Measurements from ENCODE around the gene ANGEL1. TPM values are rescaled to one million over a fixed set of nuclear protein-coding genes. Genes with fewer than 3 reads are reported as not detected.

Gene ANGEL1
- total and polyA plus RNA-seq, 2 experiments from 2014 or later: 11.0 to 15.3 TPM

DNA sequence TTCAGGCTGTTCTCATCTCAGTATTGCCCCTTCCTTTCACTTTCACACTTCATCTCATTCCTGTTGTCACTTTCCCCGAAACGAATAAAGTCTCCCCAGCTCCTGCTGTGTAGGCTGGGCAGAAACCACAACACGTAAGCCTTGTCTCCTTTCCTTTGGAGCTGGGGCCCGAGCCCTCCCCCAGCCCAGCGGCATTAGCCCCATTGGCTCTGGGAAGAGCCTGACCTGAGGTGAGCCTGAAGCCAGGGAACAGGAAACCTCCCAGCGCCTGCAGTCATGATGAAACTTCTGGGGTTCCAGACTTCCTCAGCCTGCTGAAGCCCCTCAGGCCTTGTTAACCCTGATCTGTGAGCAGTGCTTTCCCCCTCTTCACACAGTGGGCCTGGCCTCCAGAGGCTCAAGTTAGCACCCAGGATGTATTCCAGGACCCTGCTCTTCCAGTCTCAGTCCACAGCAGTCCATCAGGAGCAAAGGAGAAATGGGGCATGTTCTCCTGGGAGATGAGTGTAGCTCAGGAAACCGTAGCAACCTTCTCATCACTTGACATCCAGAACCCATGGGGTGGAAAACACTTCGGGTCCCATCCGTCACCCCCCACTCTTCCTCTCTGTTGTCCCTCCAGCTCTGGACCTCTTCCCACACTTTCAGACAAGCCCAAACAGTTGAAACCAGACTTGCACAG is 29.7 kb downstream of the ANGEL1 start:
- H3K9me3 ChIP-seq (ENCODE audit: low read depth): no peaks in the 10 kb centered on the region
- TF ChIP-seq EZH2phosphoT487 (IDR thresholded peaks at IDR 0.05; ENCODE audit: low read depth, severe bottlenecking, unreplicated experiment) (no peak), CTCF (IDR thresholded peaks at IDR 0.05; ENCODE audit: poor library complexity) (no peak), EZH2 (IDR thresholded peaks at IDR 0.05; ENCODE audit: borderline replicate concordance) (no peak)
- H3K79me2 ChIP-seq: no peaks in the 10 kb centered on the region
- H3K4me3 ChIP-seq: no peak overlapping the region
- no peaks in the 10 kb centered on the region for H3K9me2 ChIP-seq (replicated peaks; ENCODE audit: insufficient read depth)
- 77% methylated on average over 9 of the region's 9 CpGs for WGBS (ENCODE audit: low lambda C conversion rate, missing lambda C conversion rate)
- H4K20me1 ChIP-seq (ENCODE audit: insufficient read depth, poor library complexity, severe bottlenecking): no peaks in the 10 kb centered on the region
- H3K27ac ChIP-seq: no peak overlapping the region
- no peaks in the 10 kb centered on the region for H3K4me1 ChIP-seq (ENCODE audit: insufficient read depth)
- H3K27me3 ChIP-seq: no peaks in the 10 kb centered on the region
- H2AFZ ChIP-seq: no peak overlapping the region
- DNase-seq (ENCODE audit: low spot score): no peak
- no peak overlapping the region for H3K4me2 ChIP-seq
- H3K36me3 ChIP-seq (replicated peaks; ENCODE audit: insufficient read depth, low read depth): no peaks in the 10 kb centered on the region

DNA sequence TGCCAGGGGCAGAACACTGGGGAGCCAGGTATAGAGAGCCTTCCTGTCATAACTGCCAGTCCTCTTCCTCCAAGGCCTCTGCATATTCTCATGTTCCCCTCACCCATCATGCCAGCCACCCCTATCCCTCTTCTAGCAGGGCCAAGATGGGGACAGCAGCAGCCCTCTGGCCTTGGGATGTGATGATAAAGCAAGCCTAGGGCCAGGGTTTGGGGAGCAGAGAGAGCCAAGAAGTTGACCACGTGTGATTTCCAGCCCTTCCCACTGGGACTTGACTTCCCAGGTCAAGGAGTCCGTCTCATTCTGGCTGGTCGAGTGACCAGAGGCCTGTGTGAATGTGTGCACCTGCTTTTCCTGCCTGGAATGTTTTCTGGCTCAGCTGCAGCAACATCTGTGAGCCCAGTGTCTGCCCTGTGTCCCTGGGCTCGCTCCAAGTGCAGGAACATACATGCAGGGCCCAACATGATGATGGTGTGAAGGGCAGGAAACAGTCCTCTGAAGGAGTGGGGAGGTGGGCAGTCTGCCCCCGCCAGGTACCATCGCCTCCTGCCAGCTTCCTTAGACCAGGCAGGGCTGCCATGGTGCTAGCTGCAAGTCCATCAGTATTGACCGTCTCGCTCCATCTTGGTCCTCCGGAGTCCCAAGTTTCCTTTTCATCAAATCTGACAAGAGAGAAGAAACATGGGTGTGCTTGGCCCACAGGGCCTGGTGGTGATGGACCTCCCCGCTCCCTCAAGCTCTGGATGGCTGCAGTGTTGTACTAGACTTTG is 30.4 kb downstream of the ANGEL1 start:
- Histone ChIP-seq H3K9me3 (ENCODE audit: low read depth) (no peaks in the 10 kb centered on the region), H3K4me1 (ENCODE audit: insufficient read depth) (no peaks in the 10 kb centered on the region), H3K4me2 (no peak overlapping the region), H3K36me3 (replicated peaks; ENCODE audit: insufficient read depth, low read depth) (no peaks in the 10 kb centered on the region), H3K4me3 (no peak overlapping the region), H2AFZ (no peak overlapping the region), H3K27me3 (no peaks in the 10 kb centered on the region), H3K79me2 (no peaks in the 10 kb centered on the region), H3K27ac (no peak overlapping the region), H3K9me2 (replicated peaks; ENCODE audit: insufficient read depth) (no peaks in the 10 kb centered on the region), H4K20me1 (ENCODE audit: insufficient read depth, poor library complexity, severe bottlenecking) (no peaks in the 10 kb centered on the region)
- WGBS (ENCODE audit: low lambda C conversion rate, missing lambda C conversion rate): 96% methylated on average over 10 of the region's 10 CpGs
- TF ChIP-seq CTCF (IDR thresholded peaks at IDR 0.05; ENCODE audit: poor library complexity) (no peak), EZH2phosphoT487 (IDR thresholded peaks at IDR 0.05; ENCODE audit: low read depth, severe bottlenecking, unreplicated experiment) (no peak), EZH2 (IDR thresholded peaks at IDR 0.05; ENCODE audit: borderline replicate concordance) (no peak)
- DNase-seq (ENCODE audit: low spot score): no peak

GRCh38 chr14:76781648-76782051 is 31.0 kb downstream of the ANGEL1 start:
- Histone ChIP-seq H3K27me3 (no peaks in the 10 kb centered on the region), H3K4me1 (ENCODE audit: insufficient read depth) (no peaks in the 10 kb centered on the region), H3K4me2 (no peak overlapping the region), H4K20me1 (ENCODE audit: insufficient read depth, poor library complexity, severe bottlenecking) (no peaks in the 10 kb centered on the region), H2AFZ (no peak overlapping the region), H3K9me3 (ENCODE audit: low read depth) (no peaks in the 10 kb centered on the region), H3K4me3 (no peak overlapping the region), H3K9me2 (replicated peaks; ENCODE audit: insufficient read depth) (no peaks in the 10 kb centered on the region), H3K27ac (no peak overlapping the region), H3K36me3 (replicated peaks; ENCODE audit: insufficient read depth, low read depth) (no peaks in the 10 kb centered on the region), H3K79me2 (no peaks in the 10 kb centered on the region)
- no peak for TF ChIP-seq CTCF (IDR thresholded peaks at IDR 0.05; ENCODE audit: poor library complexity)
- DNase-seq (ENCODE audit: low spot score): no peak
- WGBS (ENCODE audit: low lambda C conversion rate, missing lambda C conversion rate): 74% methylated on average over 2 of the region's 2 CpGs
